PC-3 (cell line): ENCODE measurements around the gene NEMP2. TPM values are rescaled to one million over a fixed set of nuclear protein-coding genes. Genes with fewer than 3 reads are reported as not detected.

ENCODE experiments used
- ATAC-seq: fragments of 200-7000 bp; cut with Tn5 transposase; 2 replicates; pipeline ENCODE4 v1.9.1; 2020; ENCODE audit warnings: mild to moderate bottlenecking, moderate library complexity
- BruUV-seq: library from RNA; stranded (reverse); fragments of 400-500 nt; replicated peaks from 2 replicates; lab custom pipeline; 2021; lab: Mats Ljungman, UMichigan
- CTCF ChIA-PET: fragments of 300-600 bp; sonication (Branson Sonifier 250); formaldehyde crosslinking; loops from one replicate; lab custom pipeline; 2022; ENCODE audit warnings: antibody characterized with exemption; lab: Charles Lee
- POLR2A ChIA-PET: fragments of 300-600 bp; sonication (Branson Sonifier 250); formaldehyde crosslinking; loops from one replicate; lab custom pipeline; 2022; ENCODE audit warnings: antibody characterized with exemption; ENCODE audit not compliant: unreplicated experiment; lab: Charles Lee
- DNase-seq: peaks from one replicate; pipeline ENCODE4 v3.0.0-alpha.2; 2015
- H2AFZ ChIP-seq: fragments of 300-600 bp; sonication (generic); 2 replicates; pipeline ENCODE4 v1.6.0; 2016; ENCODE audit warnings: antibody characterized with exemption, low read length
- H3F3A ChIP-seq: fragments of 300-600 bp; sonication (generic); one replicate; pipeline ENCODE4 v1.6.0; 2017; ENCODE audit warnings: antibody characterized with exemption, low read length, control low read depth, mild to moderate bottlenecking; ENCODE audit not compliant: unreplicated experiment
- H3K27ac ChIP-seq: fragments of 300-600 bp; sonication (generic); 2 replicates; pipeline ENCODE4 v1.5.1; 2016; ENCODE audit warnings: mild to moderate bottlenecking, low read length
- H3K27me3 ChIP-seq: fragments of 300-600 bp; sonication (generic); 2 replicates; pipeline ENCODE4 v1.6.1; 2016; ENCODE audit warnings: low read length, mixed read lengths
- H3K36me3 ChIP-seq: fragments of 300-600 bp; sonication (generic); 2 replicates; pipeline ENCODE4 v1.6.1; 2016; ENCODE audit warnings: low read depth, mixed run types, low read length, mixed read lengths
- H3K4me1 ChIP-seq: fragments of 300-600 bp; sonication (generic); 2 replicates; pipeline ENCODE4 v1.5.1; 2016; ENCODE audit warnings: low read length; ENCODE audit not compliant: insufficient read depth
- H3K4me2 ChIP-seq: fragments of 300-600 bp; sonication (generic); 2 replicates; pipeline ENCODE4 v1.6.0; 2016; ENCODE audit warnings: low read length
- H3K4me3 ChIP-seq: fragments of 300-600 bp; sonication (generic); 2 replicates; pipeline ENCODE4 v1.5.1; 2016; ENCODE audit warnings: mild to moderate bottlenecking, low read length, mixed read lengths
- H3K79me2 ChIP-seq: fragments of 300-600 bp; sonication (generic); 2 replicates; pipeline ENCODE4 v1.6.1; 2017; ENCODE audit warnings: low read length, mixed read lengths
- H3K9ac ChIP-seq: fragments of 300-600 bp; sonication (generic); 2 replicates; pipeline ENCODE4 v1.6.0; 2016; ENCODE audit warnings: mild to moderate bottlenecking, low read length
- H3K9me2 ChIP-seq: fragments of 300-600 bp; sonication (generic); replicated peaks from 2 replicates; pipeline ENCODE4 v1.6.1; 2016; ENCODE audit warnings: mixed run types, low read length, mixed read lengths
- H3K9me3 ChIP-seq: fragments of 300-600 bp; sonication (generic); 2 replicates; pipeline ENCODE4 v1.6.1; 2016; ENCODE audit warnings: low read length, mixed read lengths
- H4K20me1 ChIP-seq: fragments of 300-600 bp; sonication (generic); 2 replicates; pipeline ENCODE4 v1.6.1; 2016; ENCODE audit warnings: low read length, mixed read lengths
- EZH2 ChIP-seq: fragments of 300-600 bp; sonication (generic); IDR thresholded peaks from one replicate; pipeline ENCODE4 v1.6.1; 2017; ENCODE audit warnings: antibody characterized with exemption, mild to moderate bottlenecking, low read length; ENCODE audit not compliant: unreplicated experiment
- EZH2phosphoT487 ChIP-seq: fragments of 300-600 bp; sonication (generic); IDR thresholded peaks from 2 replicates; pipeline ENCODE4 v1.6.1; 2018; ENCODE audit warnings: mild to moderate bottlenecking, antibody characterized with exemption, low read length, borderline replicate concordance
- intact Hi-C: fragments of 100-400 bp; cut with micrococcal nuclease; formaldehyde crosslinking; loops from 2 replicates; pipeline ENCODE4 v1.9.0; 2023
- total RNA-seq: library from RNA; depleted of rRNA; stranded (reverse); fragments of >200 nt; gene quantifications from 2 replicates; pipeline ENCODE4 v1.2.3, GENCODE V29; 2014
- TF ChIP-seq, protein P1 (sequence below): fragments of 300-600 bp; sonication (generic); conservative IDR thresholded peaks from 2 replicates; pipeline ENCODE4 v1.5.1; 2017; ENCODE audit warnings: antibody characterized with exemption, low read depth, mild to moderate bottlenecking, low read length

NEMP2 gene
- total RNA-seq, 1 experiment from 2014 or later, result 3.8 TPM

DNA sequence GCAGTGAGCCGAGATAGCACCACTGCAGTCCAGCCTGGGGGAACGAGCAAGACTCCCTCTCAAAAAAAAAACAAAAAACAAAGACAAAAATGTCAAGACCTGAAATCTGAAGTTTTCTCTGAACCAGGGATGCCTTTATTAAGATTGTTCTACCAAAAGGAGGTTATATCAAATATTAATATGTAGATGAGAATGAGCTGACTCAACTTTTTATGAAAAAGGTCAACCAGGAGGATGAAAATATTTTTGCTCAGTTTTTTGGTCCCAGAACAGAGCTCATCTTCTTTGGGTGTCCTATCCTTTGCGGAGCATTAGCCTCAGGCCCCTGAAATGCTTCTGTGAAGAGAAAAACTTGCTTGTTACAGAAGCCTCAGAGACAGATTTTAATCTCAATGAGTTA is 44.0 kb downstream of the NEMP2 start:
- no peak overlapping the region for H3K4me3 ChIP-seq
- H3K9me2 ChIP-seq, result no peaks in the 10 kb centered on the region
- H2AFZ ChIP-seq, result no peak overlapping the region
- no peaks in the 10 kb centered on the region for H3K9me3 ChIP-seq
- H3K4me2 ChIP-seq, result no peak overlapping the region
- no TSS peak for BruUV-seq
- ATAC-seq, result no peak
- H3K9ac ChIP-seq, result no peak overlapping the region
- H3K27ac ChIP-seq, result no peak overlapping the region
- no peaks in the 10 kb centered on the region for H3K27me3 ChIP-seq
- no peaks in the 10 kb centered on the region for H3K79me2 ChIP-seq
- H3K4me1 ChIP-seq, result no peaks in the 10 kb centered on the region
- no peaks in the 10 kb centered on the region for H3K36me3 ChIP-seq
- H3F3A ChIP-seq, result no peaks in the 10 kb centered on the region
- CTCF ChIA-PET, result no interaction called here
- TF ChIP-seq, protein P1, sequence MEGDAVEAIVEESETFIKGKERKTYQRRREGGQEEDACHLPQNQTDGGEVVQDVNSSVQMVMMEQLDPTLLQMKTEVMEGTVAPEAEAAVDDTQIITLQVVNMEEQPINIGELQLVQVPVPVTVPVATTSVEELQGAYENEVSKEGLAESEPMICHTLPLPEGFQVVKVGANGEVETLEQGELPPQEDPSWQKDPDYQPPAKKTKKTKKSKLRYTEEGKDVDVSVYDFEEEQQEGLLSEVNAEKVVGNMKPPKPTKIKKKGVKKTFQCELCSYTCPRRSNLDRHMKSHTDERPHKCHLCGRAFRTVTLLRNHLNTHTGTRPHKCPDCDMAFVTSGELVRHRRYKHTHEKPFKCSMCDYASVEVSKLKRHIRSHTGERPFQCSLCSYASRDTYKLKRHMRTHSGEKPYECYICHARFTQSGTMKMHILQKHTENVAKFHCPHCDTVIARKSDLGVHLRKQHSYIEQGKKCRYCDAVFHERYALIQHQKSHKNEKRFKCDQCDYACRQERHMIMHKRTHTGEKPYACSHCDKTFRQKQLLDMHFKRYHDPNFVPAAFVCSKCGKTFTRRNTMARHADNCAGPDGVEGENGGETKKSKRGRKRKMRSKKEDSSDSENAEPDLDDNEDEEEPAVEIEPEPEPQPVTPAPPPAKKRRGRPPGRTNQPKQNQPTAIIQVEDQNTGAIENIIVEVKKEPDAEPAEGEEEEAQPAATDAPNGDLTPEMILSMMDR, result no peak
- TF ChIP-seq EZH2phosphoT487, result no peak
- no peak for DNase-seq
- POLR2A ChIA-PET, result no interaction called here
- intact Hi-C loops, result no loop called here
- no peaks in the 10 kb centered on the region for H4K20me1 ChIP-seq

DNA sequence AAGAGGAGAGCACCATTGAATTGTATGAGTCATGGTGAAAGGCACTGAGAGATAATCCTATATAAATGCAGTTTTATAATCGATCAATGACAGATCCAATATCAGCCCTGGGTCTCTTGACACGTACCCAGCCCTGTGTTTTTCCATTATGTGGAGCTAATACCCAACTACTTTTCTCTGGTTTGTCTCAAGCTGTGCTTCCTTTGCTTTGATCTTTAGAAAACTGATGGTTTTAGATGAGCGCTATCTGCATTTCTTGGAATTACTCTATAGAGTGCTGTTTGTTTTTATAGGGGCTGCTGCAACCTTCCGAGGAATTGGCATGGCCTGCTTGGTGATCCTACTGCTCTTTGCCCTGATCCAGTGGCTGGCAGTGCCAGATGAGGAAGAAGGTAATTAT is 45.0 kb downstream of the NEMP2 start:
- no peaks in the 10 kb centered on the region for H3K79me2 ChIP-seq
- no TSS peak for BruUV-seq
- no peaks in the 10 kb centered on the region for H4K20me1 ChIP-seq
- H3K27me3 ChIP-seq, result no peaks in the 10 kb centered on the region
- ChIA-PET CTCF (no interaction called here), POLR2A (no interaction called here)
- TF ChIP-seq, protein P1, result no peak
- TF ChIP-seq EZH2phosphoT487 (no peak), EZH2 (no peak)
- H3K9me2 ChIP-seq, result no peaks in the 10 kb centered on the region
- H3K4me3 ChIP-seq, result no peak overlapping the region
- no peak for DNase-seq
- no peak overlapping the region for H3K27ac ChIP-seq
- intact Hi-C loops, result no loop called here
- no peaks in the 10 kb centered on the region for H3K36me3 ChIP-seq
- no peak overlapping the region for H3K4me2 ChIP-seq
- no peak for ATAC-seq
- no peaks in the 10 kb centered on the region for H3K4me1 ChIP-seq
- H2AFZ ChIP-seq, result no peak overlapping the region
- H3F3A ChIP-seq, result no peaks in the 10 kb centered on the region
- H3K9me3 ChIP-seq, result no peaks in the 10 kb centered on the region
- no peak overlapping the region for H3K9ac ChIP-seq

DNA sequence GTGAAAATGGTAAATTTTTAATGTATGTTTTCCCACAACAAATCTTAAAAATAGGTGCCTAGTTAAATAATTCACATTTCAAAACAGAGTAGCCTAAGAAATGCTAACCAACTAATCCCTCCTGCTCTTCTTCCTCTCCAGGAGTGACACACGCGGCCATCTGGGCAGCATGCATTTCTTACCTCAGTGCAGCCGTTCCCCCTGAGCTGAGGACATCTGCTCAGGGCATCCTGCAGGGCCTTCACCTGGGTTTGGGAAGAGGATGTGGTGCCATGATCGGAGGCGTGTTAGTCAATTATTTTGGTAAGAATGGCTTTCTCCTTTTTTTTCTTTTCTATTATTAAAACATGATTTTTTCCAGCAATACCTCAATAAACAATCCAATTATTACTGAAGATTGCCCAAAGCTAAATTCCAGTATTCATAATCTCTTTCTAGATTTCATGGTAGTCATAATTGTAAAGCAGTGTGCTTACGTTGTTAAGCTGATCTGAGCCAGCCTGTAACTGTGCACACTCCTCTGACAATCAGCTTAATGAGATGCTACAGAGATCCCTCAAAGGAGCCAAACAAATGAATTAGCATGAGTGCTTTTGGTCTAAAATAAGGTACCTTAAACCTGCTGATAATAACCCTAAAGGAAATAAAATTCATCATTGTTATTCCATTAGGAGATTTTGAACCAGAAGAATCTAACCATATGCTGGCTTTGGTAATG is 45.8 kb downstream of the NEMP2 start:
- CTCF ChIA-PET, result no interaction called here

More for the DNA sequence above, 45.8 kb downstream of the NEMP2 start:
- no peaks in the 10 kb centered on the region for H3K27me3 ChIP-seq
- POLR2A ChIA-PET, result no interaction called here
- no peaks in the 10 kb centered on the region for H4K20me1 ChIP-seq
- H3K36me3 ChIP-seq, result no peaks in the 10 kb centered on the region
- no peak overlapping the region for H3K9ac ChIP-seq
- no TSS peak for BruUV-seq
- H3K9me2 ChIP-seq, result no peaks in the 10 kb centered on the region
- H3K27ac ChIP-seq, result no peak overlapping the region
- intact Hi-C loops, result no loop called here
- H3K4me2 ChIP-seq, result no peak overlapping the region
- DNase-seq, result no peak
- no peak overlapping the region for H3K4me3 ChIP-seq
- TF ChIP-seq, protein P1, result no peak
- no peaks in the 10 kb centered on the region for H3K9me3 ChIP-seq
- no peak overlapping the region for H2AFZ ChIP-seq
- no peaks in the 10 kb centered on the region for H3K79me2 ChIP-seq
- H3K4me1 ChIP-seq, result no peaks in the 10 kb centered on the region
- H3F3A ChIP-seq, result no peaks in the 10 kb centered on the region
- no peak for ATAC-seq
